GF-D8 (cell line): ENCODE data around the gene LAG3.

Experiments used
- DNase-seq: peaks from one replicate; lab custom pipeline; 2025; lab: John Stamatoyannopoulos, UW

LAG3 gene

GRCh38 chr12:6753772-6754356 lies 18.5 kb upstream of the LAG3 start:
- no peak for DNase-seq

GRCh38 chr12:6754411-6754810 lies 17.9 kb upstream of the LAG3 start:
- DNase-seq: no peak

- no peak for DNase-seq
These were observed 15.2 kb upstream of the LAG3 start for GRCh38 chr12:6757028-6757690.

- DNase-seq: no peak
These were observed 13.7 kb upstream of the LAG3 start for GRCh38 chr12:6758506-6759095.

- no peak for DNase-seq
These were observed 12.6 kb upstream of the LAG3 start for GRCh38 chr12:6759741-6760140.

GRCh38 chr12:6763380-6763779 lies 8.9 kb upstream of the LAG3 start:
- no peak for DNase-seq

GRCh38 chr12:6764011-6764828 lies 8.1 kb upstream of the LAG3 start:
- no peak for DNase-seq

- DNase-seq: no peak
These were observed 7.2 kb upstream of the LAG3 start for GRCh38 chr12:6765048-6765633.

- no peak for DNase-seq
These were observed 6.4 kb upstream of the LAG3 start, which contains the start of gene PTMS for GRCh38 chr12:6765634-6766581. PTMS (plus strand) TSS chr12:6766363; CDS start chr12:6766706, 343 bp downstream.

GRCh38 chr12:6766651-6767349 lies 5.5 kb upstream of the LAG3 start:
- DNase-seq: no peak

- DNase-seq: no peak
These were observed 4.7 kb upstream of the LAG3 start for GRCh38 chr12:6767353-6768319.

- DNase-seq: no peak
These were observed 3.8 kb upstream of the LAG3 start for GRCh38 chr12:6768437-6768914.

- no peak for DNase-seq
These were observed 3.3 kb upstream of the LAG3 start for GRCh38 chr12:6768990-6769389.

- no peak for DNase-seq
These were observed 2.7 kb upstream of the LAG3 start for GRCh38 chr12:6769666-6770065.

GRCh38 chr12:6770094-6770493 lies 2.2 kb upstream of the LAG3 start:
- no peak for DNase-seq

GRCh38 chr12:6770600-6770999 lies 1.7 kb upstream of the LAG3 start:
- DNase-seq: no peak

GRCh38 chr12:6771091-6771495 lies 1.2 kb upstream of the LAG3 start:
- DNase-seq: no peak

- no peak for DNase-seq
These were observed 600 bp upstream of the LAG3 start for GRCh38 chr12:6771509-6772330.
